Loucy (cell line): ENCODE results near the gene STAT5B.
"Not testable (repeated sequence)": the region's sequence is repeated elsewhere in the genome, so short reads cannot be mapped to it uniquely, and the experiment has no call there.

Source experiments
- CTCF ChIP-seq: fragments of 200-600 bp; sonication (generic); conservative IDR thresholded peaks from 2 replicates; pipeline ENCODE4 v1.5.1; 2014; ENCODE audit warnings: mild to moderate bottlenecking, antibody characterized with exemption, low read length
- EZH2phosphoT487 ChIP-seq: fragments of 200-600 bp; IDR thresholded peaks from 2 replicates; pipeline ENCODE4 v1.6.1; 2018; ENCODE audit warnings: antibody characterized with exemption, mild to moderate bottlenecking, moderate library complexity, borderline replicate concordance

- not testable (repeated sequence) for TF ChIP-seq EZH2phosphoT487, CTCF
These were observed 11.8 kb downstream of the STAT5B start for GRCh38 chr17:42264366-42264765.
